ENCODE data around the gene RNMT.
"Not testable (repeated sequence)": the region's sequence is repeated elsewhere in the genome, so short reads cannot be mapped to it uniquely, and the experiment has no call there.

The RNMT gene

GRCh38 chr18:13726232-13726971, at the start of gene RNMT, which contains the start of gene FAM210A:
Gene RNMT (plus strand): TSS chr18:13726673. CDS start chr18:13731518, 4,845 bp downstream.
Gene FAM210A (minus strand): TSS chr18:13726558. CDS start chr18:13682077, 44,481 bp downstream.
- DNase-seq, result peak; percentile 89

DNA sequence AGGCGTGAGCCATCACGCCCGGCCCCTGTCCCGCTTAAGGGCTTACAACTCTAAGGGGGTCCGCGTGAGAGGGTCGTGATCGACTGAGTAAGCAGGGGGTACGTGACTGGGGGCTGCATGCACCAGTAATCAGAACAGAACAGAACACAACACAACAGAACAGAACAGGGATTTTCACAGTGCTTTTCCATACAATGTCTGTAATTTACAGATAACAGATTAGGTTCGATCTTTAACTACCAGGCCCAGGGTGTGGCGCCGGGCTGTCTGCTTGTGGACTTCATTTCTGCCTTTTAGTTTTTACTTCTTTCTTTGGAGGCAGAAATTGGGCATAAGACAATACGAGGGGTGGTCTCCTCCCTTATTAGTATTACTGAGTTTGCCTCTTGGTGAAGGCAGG, 49.1 kb upstream of the RNMT start:
- DNase-seq, result not testable (repeated sequence)

GRCh38 chr18:13680612-13681011, 45.9 kb upstream of the RNMT start:
- DNase-seq, result no peak

DNA sequence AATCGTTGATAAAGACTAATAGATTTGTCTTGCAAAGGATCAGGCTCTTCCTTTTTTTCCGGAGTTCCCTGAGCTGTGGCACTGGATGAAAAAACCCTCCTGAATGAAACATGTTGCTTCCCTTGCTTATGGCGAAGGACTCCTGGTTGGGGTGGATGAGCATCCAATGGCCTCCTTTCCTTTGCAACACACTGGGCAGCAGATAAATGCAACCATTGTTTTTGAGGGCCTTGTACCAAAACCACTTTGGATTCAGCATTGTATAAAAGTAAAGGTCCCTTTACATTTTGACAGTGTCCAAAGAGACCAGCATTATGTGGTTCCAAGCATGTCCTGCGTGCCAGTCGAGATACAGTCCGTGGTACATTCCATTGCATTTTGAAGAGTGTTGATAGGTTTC, 44.8 kb upstream of the RNMT start:
- no peak for DNase-seq

GRCh38 chr18:13684546-13684945, 41.9 kb upstream of the RNMT start:
- DNase-seq, result no peak

DNA sequence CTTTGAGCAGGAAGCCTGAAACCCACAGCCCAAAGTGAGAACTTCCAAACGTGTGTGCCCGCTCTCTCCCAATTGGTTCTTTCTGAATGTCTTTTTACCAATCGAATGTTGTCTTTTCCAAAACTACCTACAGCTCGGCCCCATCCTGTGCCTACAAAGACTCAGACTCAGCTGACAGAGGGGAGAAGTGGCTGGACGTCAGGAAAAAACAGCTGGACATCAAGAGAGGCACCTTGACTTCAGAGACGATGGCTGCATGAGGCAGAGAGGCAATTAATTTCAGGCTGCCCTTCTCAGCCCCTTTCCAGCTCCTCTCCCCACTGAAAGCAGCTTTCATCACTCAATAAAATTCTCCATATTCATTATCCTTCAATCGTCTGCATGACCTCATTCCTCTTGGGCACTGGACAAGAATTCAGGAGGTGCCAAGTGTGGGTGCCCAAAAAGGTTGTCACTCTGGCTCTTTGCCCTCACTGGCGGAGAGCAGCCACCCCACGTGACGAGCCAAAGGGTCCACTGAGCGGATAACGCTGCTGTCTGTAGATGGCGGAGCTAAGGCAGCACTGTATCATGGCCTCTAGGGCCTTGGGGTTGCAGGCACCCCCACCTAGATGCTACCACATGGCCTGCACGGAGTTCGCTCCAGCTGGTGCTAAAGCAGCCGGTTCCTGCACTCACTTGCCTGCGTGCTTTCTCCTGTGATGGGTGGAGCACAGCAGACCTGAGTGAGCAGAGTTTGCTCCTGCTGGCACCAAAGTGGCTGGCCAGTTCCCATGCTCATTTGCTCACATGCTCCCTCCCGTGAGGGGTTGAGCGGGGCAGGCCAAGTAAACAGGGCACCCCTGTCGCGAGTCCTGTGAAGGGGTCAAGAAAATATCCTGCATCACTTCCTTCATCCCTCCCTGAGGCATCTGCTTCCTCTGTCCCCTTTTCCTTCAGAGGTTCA, 38.0 kb upstream of the RNMT start:
- no peak for DNase-seq

GRCh38 chr18:13690060-13690459, 36.4 kb upstream of the RNMT start:
- DNase-seq, result not testable (repeated sequence)

- not testable (repeated sequence) for DNase-seq
Observed at GRCh38 chr18:13695337-13695736, 31.1 kb upstream of the RNMT start.

DNA sequence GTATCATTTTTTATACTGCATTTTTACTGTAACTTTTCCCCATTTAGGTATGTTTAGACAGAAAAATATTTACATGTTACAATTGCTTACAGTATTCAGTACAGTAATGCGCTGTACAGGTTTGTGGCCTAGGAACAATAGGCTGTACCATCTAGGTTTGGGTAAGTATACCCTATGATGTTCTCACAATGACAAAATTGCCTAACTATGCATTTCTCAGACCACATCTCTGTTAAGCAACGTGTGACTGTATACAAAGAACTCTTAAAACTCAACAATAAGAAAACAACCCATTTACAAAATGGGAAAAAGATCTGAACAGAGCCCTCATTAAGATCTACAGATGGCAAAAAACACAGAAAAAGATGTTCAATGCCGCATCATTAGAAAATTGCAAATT, 29.5 kb upstream of the RNMT start:
- DNase-seq, result no peak

DNA sequence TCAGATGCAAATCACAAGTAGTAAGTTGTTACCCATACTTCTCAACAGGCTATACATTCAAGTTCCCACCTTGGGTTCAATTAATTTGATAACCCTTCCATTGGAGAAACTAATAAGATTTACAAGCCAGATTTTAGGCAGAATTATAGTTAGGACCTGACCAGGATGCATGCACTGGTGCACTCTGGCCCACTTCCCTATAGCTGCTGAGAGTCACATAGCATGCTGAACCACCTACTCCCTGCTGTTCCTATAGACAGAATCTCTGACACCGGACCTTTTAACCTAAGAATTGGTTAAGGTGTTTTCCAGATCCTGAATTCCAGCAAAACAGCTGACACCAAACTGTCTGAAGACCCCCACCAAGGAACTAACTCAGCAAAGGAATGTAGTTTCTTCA, 26.3 kb upstream of the RNMT start:
- no peak for DNase-seq

DNA sequence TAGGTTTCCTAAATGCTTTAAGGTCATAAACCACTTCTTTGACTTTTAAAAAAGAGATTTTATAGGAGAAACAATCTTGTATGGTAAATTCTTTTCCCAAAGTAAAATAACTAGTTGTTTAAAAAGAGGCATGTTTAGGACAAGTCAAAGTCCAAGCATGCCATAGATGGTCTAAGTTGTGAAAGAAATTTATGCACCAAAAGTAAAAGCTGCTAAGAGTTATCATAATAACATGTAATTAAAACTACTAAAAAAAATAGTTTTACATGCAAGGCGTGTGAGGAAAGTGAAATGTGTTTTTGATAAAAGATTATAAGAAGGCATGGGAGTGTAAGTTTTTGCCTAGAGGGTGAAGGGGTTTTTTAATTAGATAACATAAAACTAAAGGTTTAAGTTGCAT, 22.6 kb upstream of the RNMT start:
- DNase-seq, result no peak

GRCh38 chr18:13710414-13710831, 16.1 kb upstream of the RNMT start:
- no peak for DNase-seq

DNA sequence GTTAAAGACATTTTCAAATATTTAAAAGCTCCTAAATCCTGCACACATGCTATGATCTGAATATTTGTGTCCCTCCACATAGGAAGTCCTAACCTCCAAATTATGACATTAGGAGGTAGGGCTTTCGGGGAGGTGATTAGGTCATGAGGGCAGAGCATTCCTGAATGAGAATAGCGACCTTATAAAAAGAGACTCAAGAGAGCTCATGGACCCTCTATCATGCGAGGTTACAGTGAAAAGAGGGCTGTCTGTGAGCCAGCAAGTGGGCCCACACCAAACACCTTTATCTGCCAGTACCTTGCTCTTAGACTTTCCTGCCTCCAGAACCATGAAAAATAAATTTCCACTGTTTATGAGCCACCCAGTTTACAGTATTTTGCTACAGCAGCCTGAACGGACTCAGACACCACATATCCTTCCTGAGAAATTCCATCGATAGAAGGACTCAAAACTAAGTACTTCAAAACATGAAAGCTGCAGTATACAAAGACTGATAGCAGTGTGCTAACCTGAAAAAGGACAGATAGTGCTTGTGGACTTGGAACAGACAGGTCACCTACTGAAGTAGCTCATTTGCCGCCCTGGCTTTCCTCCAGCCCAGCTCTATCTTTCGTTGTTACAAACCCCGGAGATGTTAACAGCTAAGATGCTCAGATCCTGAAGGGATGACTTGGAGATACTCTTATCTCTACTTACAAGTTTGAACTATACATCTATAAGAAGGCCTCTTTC, 13.9 kb upstream of the RNMT start:
- DNase-seq, result no peak

DNA sequence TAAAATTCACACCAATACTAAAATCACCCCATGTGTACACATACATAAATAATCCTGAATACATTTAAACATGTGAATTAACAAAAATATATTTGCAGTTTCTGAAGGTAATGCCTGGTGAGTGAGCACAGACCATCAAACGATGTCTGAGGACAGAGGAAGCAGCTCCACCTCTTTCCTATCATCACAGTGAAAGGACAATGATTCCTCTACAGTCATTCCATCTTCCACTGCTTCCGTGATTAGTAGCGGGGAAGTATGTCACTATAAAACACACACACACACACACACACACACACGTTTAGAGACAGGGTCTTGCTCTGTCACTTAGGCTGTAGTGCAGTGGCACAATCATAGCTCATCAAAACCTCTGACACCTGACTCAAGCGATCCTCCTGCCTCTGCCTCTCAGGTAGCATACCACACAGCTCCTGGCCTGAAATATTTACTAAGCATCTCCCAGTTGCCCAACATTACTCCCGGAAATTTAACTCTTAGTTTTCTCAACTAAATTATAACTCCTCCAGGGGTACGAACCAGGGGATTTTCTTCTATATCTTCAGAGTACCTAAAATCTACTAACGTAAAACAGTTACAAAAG, 12.9 kb upstream of the RNMT start:
- no peak for DNase-seq

GRCh38 chr18:13715330-13715729, 11.1 kb upstream of the RNMT start:
- DNase-seq, result no peak

DNA sequence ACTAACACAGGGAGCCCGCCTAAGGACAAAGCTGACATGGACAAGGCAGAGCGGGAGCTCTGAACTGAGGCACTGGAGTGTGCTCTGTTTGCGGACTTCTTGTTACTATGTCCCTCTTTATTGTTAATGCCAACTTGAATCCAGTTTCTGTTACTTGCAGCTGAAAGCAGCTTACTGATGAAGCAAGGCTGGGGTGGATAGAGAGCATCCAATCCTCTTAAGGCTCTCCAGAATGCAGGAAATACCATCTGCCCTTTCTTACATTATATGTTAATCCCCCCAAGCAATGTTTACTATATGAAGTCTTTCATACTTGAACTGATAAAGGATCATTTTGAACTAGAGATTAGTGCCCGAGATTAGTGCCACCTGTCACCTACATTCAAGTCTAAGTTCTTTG, 9.6 kb upstream of the RNMT start:
- DNase-seq, result no peak

GRCh38 chr18:13720123-13720522, 6.3 kb upstream of the RNMT start:
- DNase-seq, result no peak

- no peak for DNase-seq
Observed at GRCh38 chr18:13720847-13721246, 5.6 kb upstream of the RNMT start.

DNA sequence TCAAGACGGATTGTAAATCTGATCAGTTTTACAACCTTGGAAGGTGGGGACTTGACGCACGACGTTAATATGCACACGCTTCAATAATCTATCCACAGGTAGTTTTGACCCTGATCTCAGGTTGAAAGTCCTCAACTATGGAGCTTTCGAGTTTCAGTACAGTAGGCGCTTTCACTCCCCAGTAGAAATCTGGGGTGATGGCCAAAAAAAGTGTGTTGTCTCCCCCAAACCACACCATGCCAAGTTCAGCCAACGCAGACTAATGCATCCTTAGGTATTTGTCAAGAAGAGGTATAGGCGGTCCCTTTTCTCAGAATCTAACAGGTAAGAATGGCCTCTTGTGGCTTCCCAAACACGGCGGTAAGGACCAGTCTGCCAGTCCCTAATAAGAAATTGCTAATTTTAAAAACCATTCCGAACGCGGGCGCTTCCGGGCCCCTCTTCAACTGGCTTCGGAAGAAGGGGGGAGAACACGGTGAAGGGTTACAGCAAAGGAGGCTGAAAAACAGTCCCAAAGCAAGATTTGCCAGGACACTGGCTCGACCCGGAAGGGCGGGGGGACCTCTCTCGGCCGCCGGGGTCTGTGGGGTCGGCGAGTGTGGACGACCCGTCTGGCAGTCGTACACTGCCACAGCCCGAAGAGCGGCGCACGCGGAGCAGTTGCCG, 774 bp upstream of the RNMT start:
- no peak for DNase-seq

- peak; percentile 25 for DNase-seq
Observed at GRCh38 chr18:13726972-13727331, 479 bp downstream of the RNMT start.

DNA sequence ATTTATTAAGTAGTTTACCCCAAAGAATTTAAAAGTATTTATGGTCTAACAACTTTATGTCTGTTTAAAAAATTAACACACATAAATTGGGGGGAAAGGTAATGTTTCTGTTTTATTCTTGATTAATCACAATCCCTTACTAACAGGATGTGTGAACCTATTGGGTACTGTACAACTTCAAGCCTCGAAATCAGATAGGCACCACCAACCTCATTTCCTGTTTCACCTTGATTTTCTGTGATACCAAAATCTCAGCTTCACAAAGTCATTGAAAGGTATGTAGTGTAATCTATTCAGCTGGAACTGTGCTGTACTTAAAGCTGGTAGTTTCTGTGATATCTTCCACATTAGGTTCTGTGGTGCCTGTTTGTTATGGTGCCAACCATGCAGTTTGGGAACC, 4.0 kb downstream of the RNMT start:
- DNase-seq, result no peak

GRCh38 chr18:13735681-13736080, 9.2 kb downstream of the RNMT start:
- no peak for DNase-seq

Measured in NCI-H748 treated with DMSO at 0.1 percent for 48 hours (cell line).